HG03342 (cell line): Measurements from ENCODE around the gene GCG.

ENCODE experiments used
- ATAC-seq: cut with Tn5 transposase; IDR thresholded peaks from one replicate; pipeline ENCODE4 v1.9.1; 2021; ENCODE audit warnings: mild to moderate bottlenecking, moderate library complexity; ENCODE audit not compliant: unreplicated experiment

GCG gene

DNA sequence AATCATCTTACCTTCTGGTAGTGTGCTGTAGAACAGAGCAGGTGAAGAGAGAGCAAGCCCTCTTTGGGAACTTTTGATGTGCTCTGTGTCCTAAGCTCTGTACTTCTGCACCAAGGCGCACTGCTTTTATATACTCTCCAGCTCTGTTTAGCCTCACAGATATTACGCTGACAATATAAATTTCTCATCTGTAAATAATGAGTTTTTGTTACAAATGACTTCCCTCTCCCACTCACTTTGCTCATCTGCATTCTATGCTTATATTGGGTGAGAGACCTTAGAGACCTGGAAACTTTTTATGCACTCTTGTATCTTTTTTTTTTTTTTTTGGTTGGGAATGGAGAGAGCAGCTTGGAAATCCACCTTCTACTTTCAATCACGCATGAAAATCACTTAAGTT lies at the start of gene GCG:
TSS of gene GCG (minus strand) at position 101 of the 400 bp plus-strand sequence. CDS start 3,069 bp downstream, outside the sequence.
- no peak for ATAC-seq

DNA sequence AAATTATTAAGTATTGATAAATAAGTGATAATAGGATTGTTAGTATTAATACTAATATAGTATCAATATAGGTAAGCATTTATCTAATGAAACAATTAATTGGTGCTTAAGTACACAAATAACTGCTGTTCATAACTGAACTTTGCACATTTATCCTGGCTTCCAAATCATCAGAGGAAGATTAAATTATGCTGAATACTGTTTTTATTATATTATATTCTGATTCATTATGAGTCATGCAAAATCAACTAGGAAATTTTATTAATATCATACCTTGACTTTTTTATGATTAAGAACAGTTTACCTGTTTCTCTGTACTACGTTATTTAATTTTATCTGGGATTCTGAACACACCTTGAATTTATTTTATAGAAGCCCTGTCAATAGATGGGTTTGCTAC lies 48.6 kb upstream of the GCG start:
- ATAC-seq = no peak

DNA sequence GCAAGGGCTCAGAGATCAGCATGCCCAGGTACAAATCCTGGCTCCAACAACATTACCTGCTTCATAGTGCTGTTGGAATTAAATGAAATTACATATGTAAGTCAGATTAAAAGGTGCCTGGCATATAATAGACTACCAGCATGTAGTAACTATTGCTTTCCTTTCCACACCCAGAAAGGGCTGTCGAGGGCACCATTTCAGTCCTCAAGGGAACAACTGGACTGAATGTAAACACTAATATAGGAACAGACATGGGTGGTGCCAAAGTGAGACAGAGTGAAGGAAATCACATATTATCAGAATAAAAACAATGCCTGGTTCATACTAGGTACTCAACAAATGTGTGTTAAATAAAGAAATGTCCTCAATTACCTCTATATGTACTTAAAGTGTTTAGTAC lies 47.9 kb upstream of the GCG start:
- no peak for ATAC-seq

DNA sequence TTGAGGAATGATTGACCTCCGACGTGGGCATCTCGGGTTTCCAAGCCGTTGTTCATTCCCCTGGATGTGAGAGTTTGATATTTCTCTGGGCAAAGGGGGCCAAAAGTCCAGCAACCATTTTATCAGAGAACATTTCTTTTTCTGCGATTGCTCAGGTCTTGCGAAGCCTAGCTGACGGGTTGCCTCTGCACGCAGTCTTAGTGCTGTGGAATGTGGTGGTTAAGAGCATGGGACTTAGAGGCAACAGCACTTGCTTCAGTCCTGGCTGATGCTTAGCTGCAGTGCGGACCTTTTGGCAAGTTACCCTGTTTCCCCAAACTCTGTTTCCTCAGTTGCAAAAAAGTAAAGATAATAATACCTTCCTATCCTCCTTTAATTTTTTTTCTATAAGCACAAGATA lies 46.2 kb upstream of the GCG start:
- no peak for ATAC-seq

DNA sequence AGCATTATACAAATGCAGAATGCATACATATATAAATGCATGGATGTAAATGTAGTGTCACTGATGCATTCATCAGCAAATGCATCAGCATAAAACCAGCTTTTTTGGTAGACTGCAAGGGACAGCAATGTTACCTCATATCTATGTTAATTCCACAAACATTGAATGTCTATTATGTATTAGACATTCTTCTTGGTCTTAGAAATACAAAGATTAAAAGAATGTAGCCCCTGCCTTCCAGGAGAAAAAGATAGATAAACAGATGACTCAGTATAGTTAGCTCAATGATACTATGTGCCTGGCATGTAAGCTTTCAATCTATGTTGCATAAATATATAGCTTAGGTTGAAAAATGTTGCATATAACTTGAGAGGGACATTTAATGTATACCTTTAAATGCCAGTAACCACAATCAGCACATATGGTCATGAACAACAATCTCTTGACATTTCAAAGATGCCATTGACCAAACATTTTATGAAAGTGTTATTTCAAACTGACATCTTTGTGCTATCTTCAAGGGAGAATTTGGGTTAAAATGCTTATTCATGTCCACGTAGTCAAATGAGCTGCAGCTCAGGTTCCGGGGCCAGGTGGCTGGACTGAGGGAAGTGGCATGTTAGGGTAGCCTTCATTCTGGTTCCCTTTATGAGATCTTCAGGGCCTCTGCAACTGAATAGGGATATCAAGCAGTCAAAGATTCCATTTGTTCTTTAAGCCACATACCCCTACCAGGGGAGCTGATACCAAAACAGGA lies 45.2 kb upstream of the GCG start:
- ATAC-seq = no peak

DNA sequence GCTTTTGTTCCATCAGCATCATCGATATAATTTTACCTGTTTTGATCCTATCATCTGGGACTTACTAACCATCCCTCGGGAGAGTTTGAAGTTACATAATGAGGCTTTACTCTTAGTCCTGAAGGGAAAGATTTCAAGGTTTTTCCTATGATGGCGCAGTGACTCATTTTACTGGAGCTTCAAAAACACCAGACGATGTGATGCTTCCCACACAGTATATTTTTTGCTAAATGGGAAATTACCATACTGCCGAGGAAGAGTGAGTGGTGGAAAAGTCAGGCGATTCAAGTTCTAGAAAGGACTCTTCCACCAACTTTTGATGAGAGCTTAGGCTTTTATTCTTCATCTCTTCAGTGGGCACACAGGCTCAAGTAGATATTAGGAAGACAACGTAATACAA lies 44.6 kb upstream of the GCG start:
- ATAC-seq = no peak

DNA sequence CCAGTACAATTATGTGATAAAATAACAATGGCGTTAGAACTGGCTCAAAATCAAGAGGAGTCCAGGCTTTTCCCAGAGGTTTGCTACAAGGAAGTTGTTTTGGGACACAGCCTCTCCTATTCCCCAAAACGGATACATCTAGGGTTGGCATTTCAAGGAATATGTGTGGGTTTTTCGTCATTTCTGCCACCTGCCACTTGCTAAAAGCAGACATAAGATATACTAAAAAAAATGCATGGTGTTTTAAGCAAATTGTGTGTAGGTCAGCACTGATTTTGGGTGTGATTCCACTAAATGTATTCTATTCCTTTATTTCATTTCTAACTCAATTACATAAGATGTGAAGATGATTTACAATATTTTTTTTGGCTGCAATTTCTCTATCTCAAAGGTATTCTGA lies 36.4 kb upstream of the GCG start:
- no peak for ATAC-seq

DNA sequence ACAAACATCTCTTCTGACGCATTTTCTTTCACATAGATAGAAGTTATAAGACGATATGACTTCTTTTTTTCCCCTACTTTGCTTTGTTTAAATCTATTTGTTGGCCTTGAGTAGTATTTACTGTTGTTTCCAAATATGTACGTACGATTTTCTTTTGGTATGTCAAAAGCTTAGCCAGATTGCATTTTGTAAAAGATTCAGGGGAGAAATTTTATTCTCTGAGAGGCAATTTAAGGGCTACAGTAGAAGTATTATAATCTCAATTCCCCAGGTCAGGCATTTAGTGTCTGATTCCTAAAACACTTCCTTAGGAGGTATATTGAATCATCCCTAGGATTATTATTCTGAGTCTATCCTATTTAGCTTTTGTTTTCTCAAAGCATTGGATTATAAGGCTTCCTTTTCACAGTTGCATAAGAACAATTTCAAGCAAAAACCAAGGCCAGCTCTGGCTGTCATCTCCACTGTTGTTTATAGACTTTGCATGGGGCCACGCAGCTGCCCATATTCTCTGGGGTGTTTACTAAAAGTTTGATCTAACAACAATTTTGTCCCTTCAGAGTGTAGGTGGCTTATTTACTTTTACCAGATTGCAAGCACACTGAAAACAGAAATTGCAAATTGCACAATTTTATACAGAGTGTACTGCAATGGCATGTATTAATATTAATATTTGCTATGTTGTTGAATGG lies 33.6 kb upstream of the GCG start:
- no peak for ATAC-seq

DNA sequence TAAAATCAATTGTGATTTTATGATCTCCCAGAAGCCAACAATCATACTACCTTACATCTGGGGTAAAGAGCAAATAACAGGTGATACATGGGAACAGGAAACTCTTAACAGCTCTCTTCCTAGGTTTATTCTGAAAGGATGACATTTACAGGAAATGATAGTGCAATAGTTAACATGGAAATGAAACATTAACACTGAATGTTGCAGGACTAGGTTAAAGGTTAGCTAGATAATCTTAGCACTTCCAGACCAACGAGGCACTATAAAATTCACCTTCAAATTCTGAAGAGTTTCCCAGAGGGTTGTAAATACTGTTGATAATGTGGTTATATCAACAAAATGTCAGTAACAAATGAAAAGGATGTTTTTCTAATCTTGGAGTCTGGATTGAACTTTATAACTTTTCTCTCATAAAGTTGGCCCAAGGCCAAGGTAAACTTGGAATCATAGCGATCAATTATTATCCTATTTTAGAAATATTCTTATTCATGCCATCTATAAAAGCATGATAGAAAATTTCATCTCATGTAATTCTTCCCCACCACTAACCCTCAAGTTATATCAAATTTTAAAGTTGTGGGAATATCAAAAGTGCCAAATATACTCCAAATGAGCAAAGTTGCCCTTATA lies 32.9 kb upstream of the GCG start:
- ATAC-seq = no peak

DNA sequence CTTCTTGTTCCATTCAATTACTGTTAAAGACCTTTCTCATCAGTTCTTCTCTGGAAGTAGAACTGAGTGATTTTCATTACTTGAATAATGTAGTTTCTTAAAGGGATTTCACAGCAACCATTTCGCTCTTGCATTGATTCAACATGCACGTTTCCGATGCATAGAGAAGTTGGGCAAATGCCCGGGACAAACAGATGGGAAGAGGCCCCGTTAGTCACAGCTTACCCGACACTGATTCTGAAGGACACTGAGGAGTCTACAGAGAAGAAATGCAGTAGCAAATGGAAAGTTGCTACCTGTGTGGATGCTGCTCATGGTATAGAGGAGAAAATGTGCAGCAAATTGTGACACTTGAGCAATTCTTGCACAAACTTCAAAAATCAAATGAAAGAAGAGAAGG lies 32.3 kb upstream of the GCG start:
- ATAC-seq = no peak

DNA sequence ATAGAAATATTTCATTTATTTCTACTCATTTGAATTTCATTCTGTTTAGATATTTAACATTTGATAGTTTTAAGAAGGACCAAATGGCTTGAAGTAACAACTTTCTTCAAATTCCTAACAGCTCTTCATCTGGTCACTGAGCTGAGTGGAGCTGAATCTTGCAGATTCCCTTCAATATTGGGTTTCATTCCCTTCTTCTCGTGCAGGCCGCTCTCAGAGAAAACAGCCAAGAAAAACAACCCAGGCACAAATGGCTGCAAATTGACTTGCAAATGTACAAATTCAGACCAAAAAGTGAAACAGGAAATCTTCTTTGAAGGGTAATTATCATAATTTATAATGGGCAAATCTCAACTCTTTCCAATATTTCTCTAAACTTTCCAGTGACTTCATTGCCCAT lies 30.3 kb upstream of the GCG start:
- ATAC-seq = no peak

DNA sequence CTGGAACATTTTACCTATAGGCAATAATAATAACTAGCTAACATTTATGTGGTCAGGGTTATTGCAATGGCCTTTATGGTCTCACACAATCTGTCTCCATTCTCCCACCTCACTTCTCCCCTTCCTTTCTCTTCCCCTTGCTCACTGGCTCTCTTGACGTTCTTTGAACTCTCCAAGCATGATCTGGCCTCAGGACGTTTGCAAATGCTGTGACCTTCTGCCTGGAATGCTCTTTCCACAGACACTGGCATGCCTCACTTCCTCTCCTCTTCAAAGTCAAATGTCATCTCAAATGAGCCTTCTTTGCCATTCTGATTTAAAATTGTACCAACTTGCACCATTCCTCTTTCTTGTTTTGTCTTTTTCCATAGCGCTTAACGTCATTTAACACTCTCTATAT lies 25.3 kb upstream of the GCG start:
- no peak for ATAC-seq

DNA sequence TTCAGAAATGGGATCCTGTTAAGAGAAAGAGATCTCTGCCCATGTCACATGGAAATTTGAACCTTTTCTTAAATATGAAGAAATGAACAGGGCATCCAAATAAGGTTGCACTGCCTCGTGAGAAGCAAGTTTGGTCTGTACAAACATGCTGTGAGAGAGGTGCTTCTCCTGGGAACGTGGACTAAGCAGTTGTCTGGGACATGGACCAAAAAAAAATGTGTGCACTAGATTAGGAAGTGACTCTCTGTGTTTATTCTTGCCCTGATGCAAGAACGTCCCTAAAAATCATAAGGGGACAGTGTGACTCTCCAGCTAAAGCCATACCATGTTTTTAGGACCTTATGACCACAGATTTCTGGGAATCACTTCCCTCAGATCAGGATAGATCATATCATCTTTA lies 23.7 kb upstream of the GCG start:
- ATAC-seq = no peak

DNA sequence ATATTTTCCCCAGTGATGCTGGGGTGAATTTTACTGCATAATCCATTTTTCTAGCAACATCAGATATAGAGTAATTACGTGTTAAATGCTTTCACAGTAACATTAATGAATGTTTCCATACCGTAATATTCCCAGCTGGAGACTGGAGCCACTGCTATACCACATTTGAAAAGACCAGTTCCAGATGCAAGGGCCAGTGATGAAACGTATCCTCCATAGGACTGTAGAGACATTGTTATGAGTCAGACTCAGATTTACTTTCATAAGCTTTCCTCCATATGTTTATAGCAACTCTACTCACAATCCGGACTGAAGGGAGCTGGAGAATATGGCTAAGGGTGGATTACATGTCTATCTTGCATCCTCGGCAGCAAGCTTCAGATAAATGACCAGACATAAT lies 22.7 kb upstream of the GCG start:
- no peak for ATAC-seq

DNA sequence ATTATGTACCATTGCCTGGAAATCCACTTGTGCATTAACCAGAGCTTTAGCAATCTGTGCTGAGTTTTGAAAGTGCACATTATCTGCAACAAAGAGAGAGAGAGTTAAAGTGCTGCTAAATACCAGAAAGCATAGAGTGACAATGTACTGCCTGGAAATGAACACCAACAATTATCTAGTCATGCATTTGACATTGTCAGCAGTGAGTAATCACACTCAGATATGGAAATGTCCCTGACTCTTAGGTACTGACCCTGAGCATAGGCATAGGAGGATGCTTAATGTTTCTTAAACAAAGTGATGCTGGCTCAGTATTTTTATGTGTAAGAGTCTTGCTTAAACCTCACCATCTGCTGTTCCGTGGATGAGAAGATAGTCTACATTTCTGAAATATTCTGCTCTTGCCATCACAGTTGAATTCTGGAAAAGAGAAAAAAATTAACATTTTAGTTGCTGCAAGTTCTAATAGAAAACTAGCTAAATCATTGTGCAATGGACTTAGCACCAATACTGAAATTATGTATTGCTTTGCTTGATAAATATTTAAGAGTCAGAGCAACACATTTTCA lies 20.8 kb upstream of the GCG start:
- ATAC-seq = no peak

DNA sequence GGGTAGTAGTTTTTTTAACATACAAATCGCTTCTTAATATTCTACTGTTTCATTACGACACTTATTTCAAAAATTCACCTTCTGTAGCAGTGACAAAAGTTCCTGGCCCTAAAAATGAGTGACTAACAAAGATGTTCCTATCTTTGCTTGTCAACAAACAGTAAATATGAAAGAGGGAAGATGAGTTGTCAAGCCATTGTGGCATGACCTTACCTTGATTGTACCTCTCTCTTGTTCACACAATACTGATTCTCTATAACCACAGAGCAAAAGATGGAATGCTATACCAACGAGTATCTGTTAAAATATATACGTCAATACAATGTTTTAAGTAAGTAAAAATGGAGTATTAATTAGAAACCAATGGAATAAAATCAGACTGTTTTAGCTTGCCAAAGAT lies 14.7 kb upstream of the GCG start:
- no peak for ATAC-seq

DNA sequence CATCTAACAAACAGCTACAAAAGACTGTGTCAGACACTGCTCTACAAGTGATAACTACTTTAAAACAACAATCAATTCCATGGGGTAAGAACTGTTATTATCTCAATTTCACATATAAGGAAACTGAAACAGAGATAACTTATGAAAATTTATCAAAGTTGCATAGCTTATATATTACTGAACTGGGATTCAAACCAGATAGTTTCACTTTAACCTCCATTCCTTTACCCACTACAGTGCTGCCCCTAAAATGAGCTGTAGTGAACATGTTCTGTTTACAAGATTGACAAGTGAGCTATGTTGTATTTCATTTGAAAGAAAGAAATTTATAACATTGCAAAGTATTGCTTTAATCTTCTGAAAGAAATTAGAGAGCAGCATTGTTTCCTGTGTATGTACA lies 14.1 kb upstream of the GCG start:
- no peak for ATAC-seq

DNA sequence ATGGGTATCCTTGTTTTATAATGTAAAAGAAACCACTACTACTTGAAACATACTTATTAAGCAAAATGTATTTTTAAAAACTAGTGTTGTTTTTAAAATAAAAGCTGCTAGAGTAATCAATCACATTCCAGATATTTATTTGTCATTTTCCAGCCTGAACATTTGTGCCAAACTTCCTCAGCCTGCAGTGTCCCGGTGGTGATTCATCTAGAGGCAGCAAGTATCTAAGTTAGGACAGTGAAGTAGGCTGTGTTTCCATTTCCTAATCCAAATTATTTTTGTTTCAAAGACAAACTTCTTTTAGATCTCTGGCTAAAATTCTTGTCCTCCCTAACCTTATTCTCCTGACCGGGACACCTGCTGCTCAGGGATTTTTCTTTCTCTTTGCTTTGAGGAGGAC lies 12.8 kb upstream of the GCG start:
- ATAC-seq = no peak

DNA sequence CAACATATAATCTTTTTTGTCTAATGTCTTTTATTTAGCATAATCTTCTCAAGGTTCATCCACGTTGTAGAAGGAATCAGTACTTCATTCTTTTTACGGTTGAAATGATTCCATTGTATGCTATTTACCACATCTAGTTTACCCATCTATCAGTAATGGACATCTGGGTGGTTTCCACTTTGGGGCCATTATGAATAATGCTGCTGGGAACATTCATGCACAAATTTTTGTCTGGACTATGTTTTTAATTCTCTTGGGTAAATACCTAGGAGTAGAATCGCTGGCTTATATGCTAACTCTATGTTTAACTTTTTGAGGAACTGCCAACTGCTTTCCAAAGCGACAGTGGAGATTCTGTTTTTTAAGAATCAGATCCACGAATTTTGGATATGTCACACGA lies 7.4 kb upstream of the GCG start:
- no peak for ATAC-seq

DNA sequence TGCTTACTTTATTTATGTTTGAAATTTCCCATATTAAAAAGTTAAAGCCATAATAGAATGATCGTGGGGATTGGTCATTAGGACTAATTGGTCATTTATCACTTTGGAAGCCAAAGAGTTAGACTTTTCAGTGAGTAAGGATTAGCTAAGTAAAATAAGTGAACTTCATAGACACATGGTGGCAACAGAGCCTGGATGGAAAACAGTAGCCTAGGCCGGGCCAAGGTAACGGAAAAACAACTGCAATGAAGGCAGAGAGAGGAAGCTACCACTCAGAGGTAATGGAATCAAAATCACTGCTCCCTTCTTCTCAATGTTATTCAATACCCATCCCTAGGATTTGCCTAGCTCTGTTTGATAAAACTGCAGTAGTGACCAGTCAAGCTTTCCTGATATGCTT lies 4.1 kb upstream of the GCG start:
- ATAC-seq = no peak

DNA sequence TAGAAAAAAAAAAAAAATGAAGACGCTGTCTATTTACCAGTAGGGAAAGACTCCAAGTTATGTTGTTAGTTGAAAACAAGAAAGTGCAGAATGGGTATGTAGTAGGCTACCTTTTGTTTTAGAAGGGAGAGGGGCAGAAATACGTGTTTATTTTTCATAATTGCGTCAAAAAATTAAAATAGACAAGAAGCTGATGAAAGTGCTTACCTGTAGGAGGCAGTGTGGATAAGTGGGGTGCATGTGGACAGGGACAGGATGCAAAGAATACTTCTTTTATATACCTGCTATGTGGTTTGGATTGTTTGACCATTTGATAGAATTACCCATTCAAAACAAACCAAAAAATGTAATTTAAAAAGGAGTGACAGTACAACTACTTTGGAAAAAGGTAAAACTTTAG lies 3.0 kb upstream of the GCG start:
- no peak for ATAC-seq

DNA sequence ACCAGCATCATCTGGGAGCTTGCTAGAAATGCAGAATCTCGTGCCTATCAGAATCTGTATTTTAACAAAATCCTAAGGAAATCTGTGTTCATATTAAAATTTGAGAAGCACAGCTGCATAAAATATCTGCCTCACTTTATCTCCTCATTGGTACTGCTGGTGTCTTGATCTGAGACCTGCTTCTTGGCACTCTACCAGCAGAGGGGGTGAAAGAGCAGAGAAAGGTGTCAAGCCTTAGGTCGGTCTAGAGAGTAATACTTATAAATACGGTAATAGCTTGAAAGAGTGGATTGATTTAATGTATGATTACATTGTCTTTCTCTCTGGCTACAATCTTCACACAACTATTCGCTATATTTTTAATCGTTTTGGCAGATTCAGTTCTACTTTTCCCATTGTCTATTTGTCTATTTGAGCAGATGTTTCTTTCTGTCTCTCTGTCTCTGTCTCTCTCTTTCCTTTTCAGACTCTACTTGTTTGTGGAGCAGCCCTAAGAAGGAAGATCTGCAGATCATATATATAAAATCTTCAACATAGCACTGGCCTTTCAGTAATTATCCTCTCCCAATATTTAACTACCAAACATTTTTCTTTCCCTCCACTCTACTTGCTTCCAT lies 1.7 kb upstream of the GCG start:
- ATAC-seq = peak; percentile 97
